SK-N-SH (cell line): ENCODE data around the gene STAT5B. TPM values are rescaled to one million over a fixed set of nuclear protein-coding genes. Genes with fewer than 3 reads are reported as not detected.
"Not testable (repeated sequence)": the region's sequence is repeated elsewhere in the genome, so short reads cannot be mapped to it uniquely, and the experiment has no call there.

ENCODE experiments used
- CTCF ChIA-PET: fragments of 300-600, 350-600 bp; formaldehyde crosslinking; extraction: SDS; loops from one replicate; lab custom pipeline; 2021; lab: Yijun Ruan, JAX
- POLR2A ChIA-PET: fragments of 350-600 bp; sonication (Branson Sonifier 250); formaldehyde crosslinking; extraction: SDS; loops from one replicate; lab custom pipeline; 2020; ENCODE audit warnings: antibody characterized with exemption, inconsistent platforms; lab: Yijun Ruan, JAX
- DNase-seq: peaks from one replicate; pipeline ENCODE4 v3.0.0; 2012
- H2AFZ ChIP-seq: fragments of 200-600 bp; sonication (generic); 2 replicates; pipeline ENCODE4 v1.8.1; 2016; ENCODE audit warnings: antibody characterized with exemption, mild to moderate bottlenecking, low read depth
- H3F3A ChIP-seq: fragments of 200-600 bp; sonication (generic); replicated peaks from 2 replicates; pipeline ENCODE3; 2016; ENCODE audit warnings: antibody characterized with exemption, mild to moderate bottlenecking; ENCODE audit not compliant: insufficient read depth
- H3K27ac ChIP-seq, 2 experiments: fragments of 200-500 bp in 1 of 2; fragments of 200-600 bp in 1 of 2; sonication (Bioruptor generic) in 1 of 2; sonication (generic), shearing (Covaris generic) in 1 of 2; 2 replicates each; pipeline versions ENCODE4 v1.5.1 to v1.6.1; 2014 to 2016; ENCODE audit warnings: low read depth in 2 of 2, inconsistent platforms in 1 of 2, low read length in 1 of 2, mild to moderate bottlenecking in 1 of 2, mixed read lengths in 1 of 2
- H3K27me3 ChIP-seq: fragments of 200-600 bp; sonication (generic), shearing (Covaris generic); 2 replicates; pipeline ENCODE4 v1.6.1; 2016; ENCODE audit warnings: mixed run types; ENCODE audit not compliant: insufficient read depth
- H3K36me3 ChIP-seq, 2 experiments: fragments of 200-500 bp in 1 of 2; fragments of 200-600 bp in 1 of 2; sonication (Bioruptor generic) in 1 of 2; sonication (generic) in 1 of 2; replicated peaks in 1 of 2; 2 replicates each; pipeline versions ENCODE3 to v1.5.1; 2014 to 2016; ENCODE audit warnings: low read length in 1 of 2, mild to moderate bottlenecking in 1 of 2; ENCODE audit not compliant: insufficient read depth in 2 of 2, control insufficient read depth in 1 of 2
- H3K4me1 ChIP-seq, 2 experiments: fragments of 200-500 bp in 1 of 2; fragments of 200-600 bp in 1 of 2; sonication (Bioruptor generic) in 1 of 2; sonication (generic), shearing (Covaris generic) in 1 of 2; 2 replicates each; pipeline versions ENCODE4 v1.5.1 to v1.6.1; 2014 to 2016; ENCODE audit warnings: low read depth in 1 of 2, low read length in 1 of 2, mixed run types in 1 of 2; ENCODE audit not compliant: insufficient read depth in 2 of 2, control insufficient read depth in 1 of 2
- H3K4me2 ChIP-seq: fragments of 200-600 bp; sonication (generic), shearing (Covaris generic); 2 replicates; pipeline ENCODE4 v1.6.1; 2017; ENCODE audit warnings: mixed run types
- H3K4me3 ChIP-seq, 2 experiments: fragments of 200-500 bp in 1 of 2; fragments of 200-600 bp in 1 of 2; sonication (Bioruptor generic) in 1 of 2; sonication (generic), shearing (Covaris generic) in 1 of 2; 2 replicates each; pipeline versions ENCODE4 v1.5.1 to v1.8.1; 2014 to 2016; ENCODE audit warnings: low read depth in 2 of 2, inconsistent platforms in 1 of 2, low read length in 1 of 2, mild to moderate bottlenecking in 1 of 2, mixed read lengths in 1 of 2, moderate library complexity in 1 of 2
- H3K79me2 ChIP-seq: fragments of 200-600 bp; sonication (generic); 2 replicates; pipeline ENCODE4 v1.8.1; 2017; ENCODE audit warnings: mild to moderate bottlenecking; ENCODE audit not compliant: insufficient read depth
- H3K9ac ChIP-seq: fragments of 200-600 bp; sonication (generic); 2 replicates; pipeline ENCODE4 v1.6.1; 2017; ENCODE audit warnings: mixed run types
- H3K9me2 ChIP-seq: fragments of 200-600 bp; sonication (generic); 2 replicates; pipeline ENCODE4 v1.6.1; 2017; ENCODE audit warnings: mixed run types
- H3K9me3 ChIP-seq: fragments of 200-600 bp; sonication (generic); 2 replicates; pipeline ENCODE4 v1.6.1; 2017; ENCODE audit warnings: mixed run types, mild to moderate bottlenecking, moderate library complexity
- H4K20me1 ChIP-seq: fragments of 200-600 bp; sonication (generic); 2 replicates; pipeline ENCODE4 v1.6.1; 2017; ENCODE audit warnings: mild to moderate bottlenecking, mixed run types; ENCODE audit not compliant: insufficient read depth
- MEF2A ChIP-seq: IDR thresholded peaks from 2 replicates; pipeline ENCODE4 v1.4.0; 2012; ENCODE audit warnings: low read depth, borderline replicate concordance
- RCOR1 ChIP-seq: fragments of 150-350 bp; IDR thresholded peaks from 2 replicates; pipeline ENCODE4 v1.6.1; 2017; ENCODE audit warnings: antibody characterized with exemption, low read length
- WGBS: methylation state at CpG from one replicate; pipeline ENCODE4 v1.1.6; 2017; ENCODE audit warnings: low lambda C conversion rate; 5-methylcytosine and 5-hydroxymethylcytosine counted together
- polyA plus RNA-seq, 3 experiments: library from polyadenylated mRNA; depleted of rRNA; stranded (reverse); fragments of >200 nt; gene quantifications; 2 replicates each; pipeline ENCODE4 v1.2.3, GENCODE V29; 2012

Gene STAT5B
- polyA plus RNA-seq, 1 of the 3 experiments (the other 2 are of a cell fraction) = 23.6 TPM

DNA sequence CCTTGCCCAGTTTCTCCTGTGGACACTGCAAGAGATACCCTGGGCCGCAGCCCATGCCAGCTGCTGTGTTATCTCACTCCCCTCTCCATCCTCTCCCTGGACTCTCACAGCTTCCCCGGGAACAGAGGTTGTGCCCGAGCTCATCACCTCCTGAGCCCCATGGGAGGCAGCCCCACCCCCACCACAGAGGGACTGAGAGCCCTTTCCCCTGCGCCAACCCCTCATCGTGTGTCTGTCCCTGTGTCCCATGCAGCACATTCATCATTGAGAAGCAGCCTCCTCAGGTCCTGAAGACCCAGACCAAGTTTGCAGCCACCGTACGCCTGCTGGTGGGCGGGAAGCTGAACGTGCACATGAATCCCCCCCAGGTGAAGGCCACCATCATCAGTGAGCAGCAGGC is 24.8 kb upstream of the STAT5B start:
- no peak for DNase-seq
- ChIA-PET POLR2A (no interaction called here), CTCF (interaction anchor here (0.6 to 2.6 kb wide), 5 partner anchors 9 to 138 kb away, joined by 3 to 8 read pairs (median 4); no protein-coding TSS in a partner anchor)
- Histone ChIP-seq H3K36me3 (no peaks in the 10 kb centered on the region), H3K79me2 (no peaks in the 10 kb centered on the region), H2AFZ (no peak overlapping the region), H3F3A (no peaks in the 10 kb centered on the region), H3K9me3 (no peaks in the 10 kb centered on the region), H3K27ac (no peak overlapping the region), H3K27me3 (no peaks in the 10 kb centered on the region), H3K9ac (no peak overlapping the region), H4K20me1 (no peaks in the 10 kb centered on the region), H3K4me2 (no peak overlapping the region), H3K9me2 (no peaks in the 10 kb centered on the region), H3K4me1 (no peaks in the 10 kb centered on the region), H3K4me3 (no peak overlapping the region)
- WGBS = 95% methylated on average over 8 of the region's 9 CpGs
- no peak for TF ChIP-seq MEF2A
- TF ChIP-seq RCOR1 = no peak

DNA sequence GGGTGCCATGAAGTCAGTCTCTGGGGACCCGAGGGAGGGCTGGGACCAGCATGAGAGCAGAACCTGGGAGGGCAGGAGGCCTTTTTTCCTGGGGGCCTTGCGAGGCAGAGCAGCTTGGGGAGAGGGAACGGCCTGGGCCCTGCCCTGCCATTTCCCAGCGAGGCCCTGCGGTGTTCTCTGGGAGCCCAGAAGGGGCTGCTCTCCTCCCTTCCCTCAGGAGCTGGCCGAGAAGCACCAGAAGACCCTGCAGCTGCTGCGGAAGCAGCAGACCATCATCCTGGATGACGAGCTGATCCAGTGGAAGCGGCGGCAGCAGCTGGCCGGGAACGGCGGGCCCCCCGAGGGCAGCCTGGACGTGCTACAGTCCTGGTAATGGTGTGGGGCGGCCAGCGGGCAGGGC is 23.7 kb upstream of the STAT5B start:
- WGBS = no CpG with 5 or more reads among the region's 17 CpGs
- DNase-seq, H3K4me2 ChIP-seq, H3K9me3 ChIP-seq, H3K9me2 ChIP-seq, POLR2A ChIA-PET, H4K20me1 ChIP-seq, H3K27me3 ChIP-seq, H3K4me1 ChIP-seq, H3K4me3 ChIP-seq, H3K27ac ChIP-seq, H3K79me2 ChIP-seq, H3K9ac ChIP-seq, H3F3A ChIP-seq, H3K36me3 ChIP-seq, H2AFZ ChIP-seq: not testable (repeated sequence)
- CTCF ChIA-PET = interaction anchor here (2.6 kb wide), 1 partner anchor 23 kb away, joined by 8 read pairs; no protein-coding TSS in a partner anchor

DNA sequence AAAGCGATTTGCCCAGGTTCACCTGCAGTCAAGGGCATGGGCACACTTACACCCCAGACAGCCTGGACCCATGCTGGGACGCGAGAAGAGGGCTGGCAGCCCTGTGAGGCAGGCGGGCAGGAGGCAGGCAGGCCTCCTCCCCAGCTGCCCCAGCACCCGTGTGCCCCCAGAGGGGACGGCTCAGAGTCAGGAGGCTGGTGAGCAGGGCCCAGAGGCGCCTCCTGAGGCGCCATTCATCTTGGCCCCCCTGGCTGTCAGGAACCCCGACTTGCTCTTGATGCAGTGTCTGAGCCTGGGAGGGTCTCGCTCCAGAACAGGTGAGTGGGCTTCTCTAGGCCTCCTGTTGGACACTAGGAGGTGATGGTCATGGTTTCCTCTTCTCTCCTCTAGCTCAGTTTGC is 23.2 kb upstream of the STAT5B start:
- CTCF ChIA-PET = interaction anchor here (0.9 to 2.6 kb wide), 2 partner anchors 24 kb away, joined by 3 to 8 read pairs; no protein-coding TSS in a partner anchor
- WGBS = 93% methylated on average over 3 of the region's 10 CpGs
- H3F3A ChIP-seq, H3K36me3 ChIP-seq, H3K9me3 ChIP-seq, H3K4me1 ChIP-seq, H2AFZ ChIP-seq, H3K79me2 ChIP-seq, H3K9me2 ChIP-seq, POLR2A ChIA-PET, H3K27me3 ChIP-seq, H3K4me3 ChIP-seq, H3K27ac ChIP-seq, H4K20me1 ChIP-seq, H3K9ac ChIP-seq, H3K4me2 ChIP-seq, DNase-seq: not testable (repeated sequence)

DNA sequence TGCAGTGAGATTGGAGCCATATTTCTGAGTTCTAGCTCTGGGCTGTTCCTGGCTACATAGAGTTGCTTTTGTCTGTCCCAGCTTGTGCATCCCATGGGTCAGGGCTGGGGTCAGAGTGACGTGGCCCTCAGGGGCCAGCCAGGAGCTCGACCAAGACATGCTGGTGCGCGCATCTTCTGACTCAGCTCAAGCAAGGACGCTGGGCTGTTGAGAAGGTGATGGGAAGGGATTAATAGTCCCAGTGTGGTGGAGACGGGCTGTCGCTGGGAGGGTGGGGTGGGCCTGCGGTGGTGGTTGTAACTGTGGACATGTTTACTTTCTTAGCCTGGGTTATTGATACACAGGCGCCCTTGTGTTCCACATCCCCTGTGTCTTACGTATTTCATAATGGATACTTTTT is 21.6 kb upstream of the STAT5B start:
- 88% methylated on average over 9 of the region's 10 CpGs for WGBS
- POLR2A ChIA-PET, H3K4me1 ChIP-seq, CTCF ChIA-PET, DNase-seq, H3K36me3 ChIP-seq, H3F3A ChIP-seq, H3K9me3 ChIP-seq, H3K4me2 ChIP-seq, H3K9me2 ChIP-seq, H2AFZ ChIP-seq, H3K27ac ChIP-seq, H3K79me2 ChIP-seq, H4K20me1 ChIP-seq, H3K9ac ChIP-seq, H3K4me3 ChIP-seq, H3K27me3 ChIP-seq: not testable (repeated sequence)
